ENCODE measurements around the gene DNAJC24. TPM values are rescaled to one million over a fixed set of nuclear protein-coding genes. Genes with fewer than 3 reads are reported as not detected.
A peak's percentile ranks its signal among the peaks of the same experiment; 100 is the strongest.

DNAJC24 gene
- total and polyA plus RNA-seq, 2 experiments from 2014 or later, result 20.3 to 21.3 TPM

DNA sequence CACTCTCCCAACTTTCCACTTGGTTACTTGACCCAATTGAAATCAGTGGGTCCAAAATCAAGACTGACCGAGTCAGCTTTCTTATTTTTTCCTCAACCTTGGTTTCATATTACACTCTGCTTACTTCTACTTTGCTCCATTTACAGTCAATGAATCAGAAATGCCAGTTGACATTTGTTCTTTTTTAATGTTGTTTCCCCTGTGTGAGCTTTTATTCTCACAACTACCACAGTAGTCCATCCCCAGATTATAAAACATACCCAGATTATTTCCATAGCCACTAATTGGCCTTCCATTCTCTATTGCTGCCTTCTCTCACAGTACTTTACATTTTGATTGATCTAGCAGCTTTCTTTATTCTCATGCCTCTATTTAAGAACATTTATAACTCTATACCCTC is 50.0 kb downstream of the DNAJC24 start:
- no peaks in the 10 kb centered on the region for H3K9me2 ChIP-seq (ENCODE audit: insufficient read depth)
- DNase-seq (ENCODE audit: low spot score), result no peak
- no peaks in the 10 kb centered on the region for H3K9me3 Mint-ChIP-seq
- no peaks in the 10 kb centered on the region for H3K27me3 ChIP-seq (ENCODE audit: insufficient read depth)
- H3K36me3 ChIP-seq (ENCODE audit: insufficient read depth), result no peaks in the 10 kb centered on the region
- 0 out of 2 replicates have a peak overlapping the region, but pooled peaks have one; percentile 39 for H3K4me2 ChIP-seq
- no peaks in the 10 kb centered on the region for H3K36me3 Mint-ChIP-seq (ENCODE audit: low read depth)
- TF ChIP-seq POLR2AphosphoS5 (IDR thresholded peaks at IDR 0.05; ENCODE audit: low read depth) (no peak), JUNB (IDR thresholded peaks at IDR 0.05; ENCODE audit: unreplicated experiment) (no peak), CREB1 (CRISPR knock-in tag; IDR thresholded peaks at IDR 0.05; ENCODE audit: low read depth) (no peak)
- TF ChIP-seq, protein P1, sequence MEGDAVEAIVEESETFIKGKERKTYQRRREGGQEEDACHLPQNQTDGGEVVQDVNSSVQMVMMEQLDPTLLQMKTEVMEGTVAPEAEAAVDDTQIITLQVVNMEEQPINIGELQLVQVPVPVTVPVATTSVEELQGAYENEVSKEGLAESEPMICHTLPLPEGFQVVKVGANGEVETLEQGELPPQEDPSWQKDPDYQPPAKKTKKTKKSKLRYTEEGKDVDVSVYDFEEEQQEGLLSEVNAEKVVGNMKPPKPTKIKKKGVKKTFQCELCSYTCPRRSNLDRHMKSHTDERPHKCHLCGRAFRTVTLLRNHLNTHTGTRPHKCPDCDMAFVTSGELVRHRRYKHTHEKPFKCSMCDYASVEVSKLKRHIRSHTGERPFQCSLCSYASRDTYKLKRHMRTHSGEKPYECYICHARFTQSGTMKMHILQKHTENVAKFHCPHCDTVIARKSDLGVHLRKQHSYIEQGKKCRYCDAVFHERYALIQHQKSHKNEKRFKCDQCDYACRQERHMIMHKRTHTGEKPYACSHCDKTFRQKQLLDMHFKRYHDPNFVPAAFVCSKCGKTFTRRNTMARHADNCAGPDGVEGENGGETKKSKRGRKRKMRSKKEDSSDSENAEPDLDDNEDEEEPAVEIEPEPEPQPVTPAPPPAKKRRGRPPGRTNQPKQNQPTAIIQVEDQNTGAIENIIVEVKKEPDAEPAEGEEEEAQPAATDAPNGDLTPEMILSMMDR (conservative IDR thresholded peaks at IDR 0.05; ENCODE audit: low read depth in 2 of 2), result no peak
- H3K79me2 ChIP-seq (replicated peaks; ENCODE audit: insufficient read depth), result no peaks in the 10 kb centered on the region
- no peaks in the 10 kb centered on the region for H3K27me3 Mint-ChIP-seq (ENCODE audit: insufficient read depth, low read depth, poor library complexity)
- H3K4me3 Mint-ChIP-seq, result no peak overlapping the region; the same call in 2 of the 3 replicates
- no peak overlapping the region for H2AFZ ChIP-seq
- H4K20me1 ChIP-seq (replicated peaks; ENCODE audit: insufficient read depth), result no peaks in the 10 kb centered on the region
- H3K4me1 ChIP-seq (ENCODE audit: insufficient read depth), result peaks cover 63% of the 10 kb centered on the region
- no peak overlapping the region for H3K27ac ChIP-seq (ENCODE audit: low read depth)
- H3K4me1 Mint-ChIP-seq, result peaks cover 75% of the 10 kb centered on the region
- peak overlapping the region; percentile 9; the same call in 1 of the 2 replicates for H3K27ac Mint-ChIP-seq
- no peaks in the 10 kb centered on the region for H3F3A ChIP-seq (replicated peaks; ENCODE audit: low read depth)
- H3K4me3 ChIP-seq, result no peak overlapping the region
- ATAC-seq, result no peak

- Mint-ChIP-seq H3K4me1 (peaks cover 60% of the 10 kb centered on the region), H3K36me3 (ENCODE audit: low read depth) (no peaks in the 10 kb centered on the region), H3K27me3 (ENCODE audit: insufficient read depth, low read depth, poor library complexity) (no peaks in the 10 kb centered on the region), H3K4me3 (no peak overlapping the region), H3K27ac (peak overlapping the region; percentile 65; the same call in 1 of the 2 replicates), H3K9me3 (no peaks in the 10 kb centered on the region)
- no peaks in the 10 kb centered on the region for H4K20me1 ChIP-seq (replicated peaks; ENCODE audit: insufficient read depth)
- H3F3A ChIP-seq (replicated peaks; ENCODE audit: low read depth), result no peaks in the 10 kb centered on the region
- H3K4me1 ChIP-seq (ENCODE audit: insufficient read depth), result peaks cover 58% of the 10 kb centered on the region
- H3K27ac ChIP-seq (ENCODE audit: low read depth), result peak overlapping the region; percentile 8; the same call in 1 of the 2 replicates
- H3K9me2 ChIP-seq (ENCODE audit: insufficient read depth), result no peaks in the 10 kb centered on the region
- H2AFZ ChIP-seq, result no peak overlapping the region
- H3K79me2 ChIP-seq (replicated peaks; ENCODE audit: insufficient read depth), result no peaks in the 10 kb centered on the region
- H3K36me3 ChIP-seq (ENCODE audit: insufficient read depth), result no peaks in the 10 kb centered on the region
- no peak overlapping the region for H3K4me3 ChIP-seq
- ATAC-seq, result peak; percentile 56
- H3K4me2 ChIP-seq, result peak overlapping the region; percentile 28
- peak; percentile 48 for DNase-seq (ENCODE audit: low spot score)
- H3K27me3 ChIP-seq (ENCODE audit: insufficient read depth), result no peaks in the 10 kb centered on the region
- TF ChIP-seq ZNF331 (CRISPR knock-in tag; IDR thresholded peaks at IDR 0.05; ENCODE audit: low read depth) (no peak), ETS1 (IDR thresholded peaks at IDR 0.05) (no peak), CREB1 (CRISPR knock-in tag; IDR thresholded peaks at IDR 0.05; ENCODE audit: low read depth) (no peak), JUNB (IDR thresholded peaks at IDR 0.05; ENCODE audit: unreplicated experiment) (no peak), NANOG (IDR thresholded peaks at IDR 0.05; ENCODE audit: borderline replicate concordance) (no peak), REST (IDR thresholded peaks at IDR 0.05; ENCODE audit: unreplicated experiment) (no peak), EZH2 (IDR thresholded peaks at IDR 0.05; ENCODE audit: low read depth, unreplicated experiment) (no peak), POLR2AphosphoS5 (IDR thresholded peaks at IDR 0.05; ENCODE audit: low read depth) (no peak), ZNF114 (CRISPR knock-in tag; IDR thresholded peaks at IDR 0.05) (no peak), STAT1 (IDR thresholded peaks at IDR 0.05; ENCODE audit: unreplicated experiment) (no peak)
- TF ChIP-seq, protein P1 (conservative IDR thresholded peaks at IDR 0.05; ENCODE audit: low read depth in 2 of 2), result no peak
Observed at GRCh38 chr11:31421820-31422219, 52.2 kb downstream of the DNAJC24 start.

Measured in GM23338 (cell line).